Endothelial cell of hepatic sinusoid (primary cell): ENCODE data around the gene CELSR1.

Experiments
- in situ Hi-C: cut with HindIII; loops from 2 replicates; pipeline ENCODE4 v1.10.0; 2017; ENCODE audit warnings: low sequenced_read_pairs

CELSR1 gene

DNA sequence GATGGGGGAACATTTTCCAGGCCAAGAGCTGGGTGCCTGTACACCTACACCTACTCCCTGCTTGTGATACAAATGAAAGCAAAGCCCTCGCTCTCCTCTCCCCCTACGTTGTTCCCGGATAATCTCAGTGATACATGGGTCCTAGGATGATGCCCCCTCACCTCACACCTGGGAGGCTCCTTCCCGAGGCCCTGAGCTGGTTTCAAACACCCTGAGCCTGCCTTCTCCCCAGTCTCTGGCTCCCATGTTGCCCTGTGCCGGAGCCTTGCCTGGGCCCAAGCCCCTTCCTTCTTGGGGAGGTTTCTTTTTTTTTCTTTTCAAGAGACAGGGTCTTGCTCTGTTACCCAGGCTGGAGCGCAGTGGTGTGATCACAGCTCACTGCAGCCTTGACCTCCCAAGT lies 178.7 kb downstream of the CELSR1 start:
- in situ Hi-C loops: no loop called here

DNA sequence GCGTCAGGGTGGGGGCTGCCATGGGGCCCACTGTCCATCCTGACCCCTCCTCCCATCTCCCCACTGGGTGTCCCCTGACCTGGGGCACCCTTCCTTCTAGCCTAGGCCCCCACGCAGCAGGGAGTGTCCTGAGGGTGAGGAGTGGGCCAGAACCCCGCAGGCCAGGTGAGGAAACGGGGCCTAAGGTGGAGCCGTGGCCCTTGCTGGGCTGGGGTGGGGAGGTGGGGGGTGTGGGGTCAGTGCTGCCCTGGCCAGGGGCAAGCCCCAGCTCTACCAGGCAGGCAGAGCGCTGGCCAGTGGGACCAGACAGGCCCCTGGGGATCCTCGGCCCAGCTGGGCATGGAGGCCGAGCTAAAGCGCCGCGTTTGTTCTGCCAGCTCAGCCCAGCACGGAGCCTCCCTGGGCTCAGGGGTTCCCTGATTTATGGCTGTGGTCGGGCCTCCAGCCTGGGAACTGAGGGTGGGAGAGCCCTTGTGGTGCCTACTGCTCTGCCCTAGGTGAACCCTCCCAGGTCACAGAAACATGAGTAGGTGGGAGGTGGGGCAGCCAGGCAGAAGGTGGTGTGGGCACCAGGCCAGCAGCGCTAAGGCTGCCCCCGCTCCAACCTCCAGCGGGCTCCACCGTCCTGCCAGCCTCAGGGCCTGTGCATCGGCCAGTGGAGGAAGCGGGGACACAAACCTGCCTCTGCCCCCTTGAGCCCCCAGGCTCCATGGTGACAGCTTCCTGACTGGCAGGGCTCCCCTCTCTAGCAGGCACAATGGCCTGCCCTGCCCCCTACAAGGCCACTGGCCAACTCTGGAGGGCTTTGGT lies 179.5 kb downstream of the CELSR1 start:
- in situ Hi-C loops: no loop called here

DNA sequence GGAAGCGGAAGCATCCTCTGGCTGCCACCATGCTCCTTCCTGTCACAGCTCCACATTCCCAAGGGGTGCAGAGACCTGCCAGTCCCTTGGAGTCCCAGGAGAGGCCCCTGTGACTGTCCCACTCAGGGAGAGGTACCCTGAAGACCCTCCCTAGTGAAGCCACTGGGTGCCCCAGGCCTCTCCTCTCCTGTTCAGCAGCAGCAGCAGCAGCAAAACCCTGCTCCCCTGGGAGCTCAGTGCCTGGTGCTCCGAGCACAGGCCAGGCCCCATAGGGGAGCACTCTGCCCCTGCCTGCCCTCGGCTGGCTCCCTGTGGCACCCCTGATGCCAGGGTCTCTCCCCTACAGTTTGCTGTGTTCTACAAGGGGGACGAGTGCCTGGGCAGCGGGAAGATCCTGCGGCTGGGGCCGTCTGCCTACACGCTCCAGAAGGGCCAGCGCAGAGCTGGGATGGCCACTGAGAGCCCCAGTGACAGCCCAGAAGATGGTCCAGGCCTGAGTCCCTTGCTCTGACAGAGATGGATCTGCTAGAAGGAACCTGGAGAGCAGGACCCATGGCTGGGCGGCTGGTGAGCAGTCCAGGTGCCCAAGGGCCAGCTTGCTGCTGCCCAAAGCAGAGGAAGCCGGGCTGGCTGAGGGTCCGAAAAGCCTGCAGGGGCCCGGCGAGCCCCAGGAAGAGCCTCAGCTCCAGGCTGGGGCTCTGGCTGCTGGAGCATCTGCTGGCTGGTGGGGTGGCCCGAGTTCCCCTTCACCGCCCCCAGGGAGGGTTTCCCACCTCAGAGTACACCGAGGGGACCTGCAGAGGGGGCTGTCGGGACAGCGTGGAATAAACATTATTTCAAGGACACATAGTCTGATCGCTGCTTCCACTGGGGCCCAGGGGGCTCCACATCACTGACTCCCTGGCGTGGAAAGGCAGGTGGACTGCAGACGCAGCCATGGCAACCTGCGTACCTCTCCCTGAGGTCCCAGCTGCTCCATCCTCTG lies 180.6 kb downstream of the CELSR1 start:
- in situ Hi-C loops: no loop called here

DNA sequence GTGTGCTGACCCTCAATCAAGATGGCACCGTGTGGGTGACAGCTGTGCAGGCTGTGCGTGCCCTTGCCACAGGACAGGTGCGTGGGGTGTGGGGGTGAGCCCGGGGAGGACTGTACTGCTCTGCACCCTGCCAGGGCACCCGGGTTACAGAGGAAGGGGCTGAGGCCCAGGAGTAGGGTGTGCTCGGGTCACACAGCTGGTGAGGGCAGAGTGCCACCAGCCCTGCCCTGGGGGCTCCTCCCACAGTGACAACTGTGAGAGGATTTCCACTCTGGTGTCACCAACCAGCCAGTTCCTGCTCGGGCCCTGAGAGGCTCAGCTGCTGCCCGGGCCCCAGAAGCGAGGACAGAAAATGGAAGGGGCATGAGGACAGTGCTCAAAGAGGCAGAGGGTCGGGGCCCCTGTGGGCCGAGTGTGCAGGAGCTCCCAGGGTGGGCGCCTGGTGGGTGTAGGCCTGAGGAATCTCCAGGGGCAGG lies 181.4 kb downstream of the CELSR1 start:
- in situ Hi-C loops: no loop called here

DNA sequence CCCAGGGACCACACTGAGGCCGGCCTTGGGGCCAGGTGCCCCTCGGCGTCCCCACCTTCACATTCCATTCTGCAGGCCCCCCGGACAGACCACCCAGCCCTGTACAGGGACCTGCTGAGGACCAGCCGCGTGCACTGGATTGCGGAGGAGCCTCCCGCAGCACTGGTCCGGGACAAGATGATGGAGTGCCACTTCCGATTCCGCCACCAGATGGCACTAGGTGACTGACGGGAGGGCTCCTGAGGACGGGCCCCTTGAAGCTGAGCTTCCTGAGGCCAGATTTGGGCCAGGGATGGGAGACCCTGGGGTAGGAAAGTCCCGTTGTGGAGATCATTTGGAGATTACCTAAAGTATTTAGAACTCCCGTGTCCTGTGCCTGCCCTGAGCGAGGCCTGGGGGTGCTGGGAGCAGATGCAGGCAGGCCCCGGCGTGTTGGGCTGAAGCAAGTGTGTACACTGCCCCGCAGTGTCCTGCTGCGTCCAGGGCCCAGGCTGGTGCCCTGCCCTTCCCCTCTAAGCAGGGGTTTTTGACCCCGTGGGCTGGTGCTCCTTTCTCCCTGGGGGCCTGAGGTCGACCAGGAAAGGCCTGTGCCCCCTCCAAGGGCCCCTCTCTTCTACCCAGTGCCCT lies 181.9 kb downstream of the CELSR1 start:
- in situ Hi-C loops: no loop called here

DNA sequence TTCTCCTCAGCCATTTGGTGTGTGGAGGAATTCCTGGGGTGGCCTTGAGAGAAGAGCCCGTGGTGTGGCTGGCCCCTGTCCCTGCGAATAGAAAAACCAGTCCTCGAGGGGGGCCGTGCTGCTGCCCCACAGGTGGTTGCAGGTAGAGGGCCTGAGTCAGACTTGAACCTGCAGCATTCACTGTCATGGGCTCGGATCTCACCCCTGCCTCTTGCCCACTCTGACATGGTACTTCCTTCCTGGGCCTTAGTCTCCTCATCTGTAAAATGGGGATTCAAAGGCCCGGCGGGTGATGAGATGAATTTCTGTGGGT lies 182.5 kb downstream of the CELSR1 start:
- in situ Hi-C loops: no loop called here

DNA sequence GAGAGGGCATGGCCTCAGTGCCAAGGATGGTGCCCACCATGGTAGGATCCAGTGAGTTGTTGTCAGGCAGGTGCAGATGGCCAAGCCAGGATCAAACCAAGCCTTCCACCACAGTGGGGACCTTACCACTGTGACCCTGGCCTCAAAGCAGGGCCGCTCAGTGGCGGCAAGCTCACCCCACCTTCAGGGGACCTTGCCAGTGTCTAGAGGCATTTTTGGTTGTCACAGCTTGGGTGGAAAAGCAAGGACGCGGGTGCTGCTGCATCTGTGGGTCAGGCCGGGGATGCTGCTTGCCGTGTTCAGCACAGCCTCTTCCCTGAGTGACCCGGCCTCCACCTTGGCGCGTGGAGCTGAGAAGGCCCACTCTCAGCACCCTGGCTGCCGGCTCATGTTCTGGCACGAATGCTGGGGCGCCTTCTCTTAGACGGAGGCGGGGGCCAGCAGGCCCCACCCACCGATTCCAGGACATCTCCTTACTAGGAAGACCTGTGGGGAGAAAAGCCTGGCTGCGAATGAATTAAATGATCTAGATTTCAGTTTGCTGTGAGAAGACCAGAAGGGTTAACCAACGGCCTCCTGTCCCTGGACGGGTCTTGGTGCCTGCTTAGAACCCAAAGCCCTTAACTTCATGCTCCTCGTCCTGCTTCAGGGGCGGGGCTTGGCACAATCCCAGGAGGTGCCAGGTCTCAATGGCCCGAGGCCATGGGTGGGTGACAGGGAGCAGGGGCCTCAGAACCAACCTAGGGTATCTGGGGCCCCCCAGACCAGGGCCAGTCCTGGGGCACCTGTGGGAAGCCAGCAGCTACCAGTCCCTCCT lies 183.0 kb downstream of the CELSR1 start:
- in situ Hi-C loops: no loop called here

DNA sequence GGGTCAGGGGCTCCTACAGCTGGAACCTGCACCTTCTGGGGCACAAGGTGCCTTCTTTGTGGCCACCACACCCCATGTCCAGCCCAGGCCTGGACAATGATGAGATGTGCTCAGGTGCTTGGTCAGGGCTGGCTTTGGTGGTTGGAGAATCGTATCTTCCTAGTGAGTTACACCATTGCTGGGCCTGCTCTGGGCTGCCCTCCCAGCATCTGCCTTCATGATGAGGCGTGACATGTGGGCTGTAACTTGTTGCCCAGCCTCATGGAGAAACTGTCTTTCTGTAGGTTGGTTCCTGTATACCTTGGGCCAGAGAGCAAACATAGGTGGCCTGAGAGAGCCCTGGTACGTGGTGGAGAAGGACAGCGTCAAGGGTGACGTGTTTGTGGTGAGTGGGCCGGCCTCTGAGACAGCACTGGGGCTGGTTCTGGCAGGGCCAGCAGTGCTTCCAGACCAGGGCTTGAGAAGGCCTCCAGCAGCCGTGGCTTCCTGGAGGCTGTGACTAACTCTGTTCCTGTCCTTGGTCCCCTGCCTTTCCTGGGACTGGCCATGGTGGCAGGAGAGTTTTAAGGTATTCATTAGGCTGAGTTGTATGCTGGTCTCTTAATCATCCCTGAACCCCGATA lies 183.8 kb downstream of the CELSR1 start:
- in situ Hi-C loops: no loop called here

DNA sequence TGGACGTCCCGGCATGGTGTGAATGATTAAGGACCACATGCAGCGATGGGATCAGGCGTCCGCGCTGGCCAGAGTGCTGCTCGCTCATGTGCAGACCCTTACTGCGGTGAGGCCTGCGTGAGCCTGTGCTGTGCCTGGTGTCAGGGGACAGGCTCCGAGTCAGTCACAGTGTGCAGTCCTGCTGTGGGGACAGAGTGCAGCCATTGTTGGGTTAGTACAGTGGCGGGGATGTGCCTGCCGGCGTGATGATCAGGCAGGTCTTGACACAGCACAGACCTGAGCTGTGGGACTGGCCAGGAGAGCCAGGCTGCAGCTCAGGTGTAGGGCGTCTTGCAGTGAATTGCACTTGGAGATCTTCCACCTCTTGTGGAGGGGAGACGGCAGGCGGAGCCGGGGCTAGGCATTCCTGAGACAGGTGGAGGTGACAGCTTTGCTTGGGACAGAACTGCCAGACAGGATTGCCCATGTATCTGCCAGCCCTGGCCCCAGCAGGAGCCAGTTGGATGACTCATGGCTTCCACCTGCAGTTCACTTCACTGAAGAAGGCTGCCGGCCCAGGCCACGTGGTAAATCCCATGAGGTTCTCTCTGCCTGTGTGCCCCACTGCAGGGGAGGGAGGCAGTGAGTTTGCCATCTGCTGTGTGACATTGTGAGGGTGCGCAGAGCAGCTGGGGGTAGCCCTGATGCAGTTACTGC lies 184.6 kb downstream of the CELSR1 start:
- in situ Hi-C loops: no loop called here

DNA sequence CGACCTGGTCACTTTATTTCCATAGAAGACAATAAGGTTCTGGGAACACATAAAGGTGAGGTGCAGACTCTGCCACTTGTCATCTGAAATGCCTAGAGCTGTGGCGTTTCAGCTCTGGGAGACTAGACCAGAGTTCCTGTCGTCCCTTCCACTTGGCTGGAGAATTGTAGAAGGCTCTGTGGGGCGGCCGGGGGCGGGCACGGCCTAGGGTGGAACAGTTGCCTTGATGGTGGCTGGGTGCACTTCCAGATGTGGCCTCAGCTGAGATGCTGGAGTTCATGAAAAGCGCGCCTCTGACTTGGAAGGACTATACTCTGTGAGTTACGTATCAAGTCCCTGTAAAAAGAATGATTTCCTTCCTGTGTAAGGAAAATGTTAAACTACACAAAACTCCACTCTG lies 185.1 kb downstream of the CELSR1 start:
- in situ Hi-C loops: no loop called here

DNA sequence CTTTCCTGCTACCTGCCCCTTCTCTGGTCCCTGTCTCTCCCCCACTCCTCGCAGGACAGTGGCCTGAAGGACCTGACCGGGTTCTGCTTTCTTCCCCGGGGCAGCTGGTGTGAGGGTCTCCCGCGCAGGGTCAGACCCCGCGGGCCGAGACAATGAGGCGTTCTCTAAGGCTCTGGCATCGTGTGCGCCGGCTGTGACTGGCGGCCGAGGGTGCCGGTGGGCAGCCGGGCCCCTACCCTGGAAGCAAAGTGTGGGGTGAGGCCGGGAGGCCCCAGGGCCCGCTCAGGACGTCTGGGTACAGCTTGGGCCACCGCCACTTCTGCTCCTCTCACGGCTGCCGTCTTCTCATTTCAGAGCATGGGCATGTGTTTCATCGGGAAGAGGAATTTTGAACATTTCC lies 185.7 kb downstream of the CELSR1 start:
- in situ Hi-C loops: no loop called here

DNA sequence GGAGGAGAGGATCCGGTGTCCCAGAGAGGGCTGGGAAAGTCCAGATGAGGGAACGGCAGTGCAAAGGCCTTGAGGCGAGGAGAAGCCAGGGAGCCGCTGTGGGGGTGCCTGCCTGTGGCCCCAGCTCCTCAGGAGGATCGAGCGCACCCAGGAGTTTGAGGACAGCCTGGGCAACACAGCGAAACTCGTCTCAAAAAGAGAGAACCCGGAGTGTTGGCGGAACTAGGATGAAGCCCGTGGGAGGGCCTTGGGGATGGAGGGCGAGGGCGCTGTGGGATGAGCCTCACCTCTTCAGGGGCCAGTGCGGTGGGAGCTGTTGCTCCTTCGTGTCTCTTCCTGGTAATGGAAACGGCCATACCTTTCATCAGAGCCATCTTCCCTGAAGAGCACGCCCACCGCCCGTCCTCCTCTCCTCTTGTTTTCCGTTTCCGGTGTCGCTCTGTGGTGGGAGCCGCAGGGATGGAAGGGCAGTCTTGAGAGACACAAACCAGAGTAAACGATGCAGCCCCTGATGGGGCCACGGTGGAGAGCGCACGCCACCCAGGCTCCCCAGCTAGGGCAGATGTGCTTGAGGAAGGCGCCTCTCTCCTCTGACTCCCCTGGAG lies 186.2 kb downstream of the CELSR1 start:
- in situ Hi-C loops: no loop called here

DNA sequence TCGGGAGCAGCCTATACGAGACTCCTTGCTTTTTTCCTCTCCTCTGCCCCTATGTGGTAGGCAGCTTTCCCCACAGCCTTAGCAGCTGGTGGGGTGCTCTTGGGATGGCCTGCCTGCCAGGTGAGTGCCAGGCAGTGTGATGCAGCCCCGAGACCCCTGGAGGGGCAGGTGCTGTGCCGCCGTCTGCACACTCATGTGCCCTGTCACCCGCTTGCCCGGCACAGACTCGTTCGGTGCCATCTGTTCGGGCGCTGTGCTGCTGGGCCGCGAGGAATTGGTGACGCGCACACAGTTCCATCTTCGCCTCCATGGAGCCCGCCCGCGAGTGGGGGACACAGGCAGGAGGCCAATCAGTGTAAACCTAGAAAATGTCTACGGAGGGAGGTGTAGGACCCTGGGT lies 186.8 kb downstream of the CELSR1 start:
- in situ Hi-C loops: no loop called here

DNA sequence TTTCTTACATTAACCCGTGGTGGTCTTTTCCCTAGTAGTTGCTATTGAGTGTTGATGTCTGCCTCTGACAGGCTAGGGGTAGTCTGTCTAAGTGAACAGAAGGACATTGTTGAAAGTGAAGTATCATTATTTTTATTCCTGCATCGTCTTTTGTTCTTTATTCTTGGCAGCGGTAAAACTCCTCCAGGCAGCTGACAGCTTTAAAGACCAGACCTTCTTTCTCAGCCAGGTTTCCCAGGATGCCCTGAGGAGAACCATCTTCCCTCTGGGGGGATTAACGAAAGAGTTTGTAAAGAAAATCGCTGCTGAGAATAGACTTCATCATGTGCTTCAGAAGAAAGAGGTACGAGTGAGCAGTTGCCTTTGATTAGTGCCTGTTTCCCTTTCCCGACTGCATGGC lies 187.3 kb downstream of the CELSR1 start:
- in situ Hi-C loops: no loop called here

DNA sequence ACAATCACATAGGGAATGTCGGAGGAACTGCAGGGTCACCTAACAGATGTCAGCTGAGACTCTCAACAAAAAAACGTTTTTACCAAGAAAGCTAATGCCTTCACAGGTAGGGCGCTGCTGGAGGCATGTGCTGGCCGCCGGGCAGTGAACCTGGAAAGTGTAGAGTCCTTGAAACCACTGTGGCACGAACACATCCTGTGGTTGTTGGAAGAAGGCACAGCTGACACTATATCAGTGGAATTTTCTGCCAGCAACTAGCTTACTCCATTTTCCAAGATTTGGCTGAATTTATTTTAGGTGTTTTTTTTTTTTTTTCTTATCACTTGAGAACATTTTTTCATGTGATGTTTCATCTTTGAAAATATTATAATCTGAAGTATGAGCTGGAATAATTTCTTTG lies 187.7 kb downstream of the CELSR1 start:
- in situ Hi-C loops: no loop called here

DNA sequence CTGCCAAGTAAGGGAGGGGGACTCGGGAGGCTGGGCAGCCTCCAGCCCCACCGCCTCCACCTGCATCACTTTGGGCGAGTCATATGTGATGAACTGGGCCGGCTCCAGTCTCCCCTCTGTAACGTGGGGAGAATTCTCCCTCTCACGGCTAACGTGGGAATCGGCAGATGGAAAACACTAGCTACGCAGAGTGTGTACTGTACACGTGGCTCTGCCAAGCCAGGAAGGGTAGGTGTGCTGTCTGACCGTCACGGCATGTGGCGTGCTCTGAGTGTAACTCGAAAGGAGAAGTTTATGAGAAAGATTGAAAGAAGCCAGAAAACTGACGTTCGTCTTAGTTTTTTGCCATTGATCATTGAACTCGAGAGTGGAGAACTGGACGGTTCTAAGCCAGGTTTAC lies 188.2 kb downstream of the CELSR1 start:
- in situ Hi-C loops: no loop called here

DNA sequence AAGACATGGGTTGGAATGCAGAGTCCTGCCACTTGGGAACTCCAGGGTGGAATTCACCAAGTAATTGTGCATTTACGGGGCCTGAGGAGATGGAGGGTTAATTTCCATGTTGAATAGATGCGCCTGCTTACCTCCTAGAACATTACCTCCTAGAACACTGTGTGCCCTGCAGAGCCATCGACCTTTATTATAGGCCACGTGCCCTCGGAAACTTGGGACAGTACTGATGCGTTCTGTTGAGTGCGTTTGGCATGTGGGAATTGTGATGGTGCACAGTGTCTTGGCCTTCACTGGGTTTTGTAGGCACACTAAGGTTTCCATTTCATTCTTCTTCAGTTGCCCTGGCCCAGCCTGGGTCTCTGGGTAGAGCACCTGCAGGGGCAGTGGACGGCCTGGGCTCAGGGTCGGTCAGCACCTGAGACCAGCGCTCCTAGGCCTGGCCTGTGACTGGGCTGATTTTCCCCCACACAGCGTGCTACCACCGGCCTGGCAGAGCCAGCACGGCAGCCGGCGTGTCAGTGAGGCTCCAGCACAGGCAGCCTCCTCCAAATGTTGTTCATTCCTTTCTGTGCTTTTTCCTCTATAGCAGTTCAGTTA lies 189.2 kb downstream of the CELSR1 start:
- in situ Hi-C loops: no loop called here

DNA sequence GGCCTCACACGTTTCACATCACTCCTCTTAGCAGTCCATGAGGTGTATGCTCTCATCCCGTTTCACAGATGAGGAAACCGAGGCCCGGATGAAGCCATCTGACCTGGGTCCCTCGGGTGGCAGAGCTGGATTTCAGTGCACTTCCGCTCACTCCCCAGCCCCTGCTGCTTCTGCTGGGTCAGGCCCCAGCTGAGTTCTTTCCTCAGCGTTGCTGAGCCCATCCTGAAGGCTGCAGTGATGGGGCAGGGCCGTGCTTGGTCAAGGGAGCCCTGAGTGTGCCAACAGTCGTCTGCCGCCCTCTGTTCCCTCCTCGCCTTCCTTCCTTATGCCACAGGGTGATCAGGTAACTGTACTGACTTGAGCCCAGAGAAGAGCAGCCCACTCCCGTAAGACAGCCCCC lies 189.8 kb downstream of the CELSR1 start:
- in situ Hi-C loops: no loop called here
